K562 (cell line): ENCODE results near the gene CALCB. TPM values are rescaled to one million over a fixed set of nuclear protein-coding genes. Genes with fewer than 3 reads are reported as not detected.

ENCODE experiments used
- ATAC-seq: fragments of 200-7000 bp; cut with Tn5 transposase; 3 replicates; pipeline ENCODE4 v1.9.1; 2020; ENCODE audit warnings: moderate library complexity
- BruUV-seq: library from RNA; stranded (reverse); fragments of 400-500 nt; replicated peaks from 2 replicates; lab custom pipeline; 2021; lab: Mats Ljungman, UMichigan
- CTCF ChIA-PET: fragments of 300-600 bp; formaldehyde crosslinking; extraction: SDS; loops from one replicate; lab custom pipeline; 2021; ENCODE audit warnings: low intra/inter-chr PET ratio; lab: Yijun Ruan, JAX
- POLR2A ChIA-PET: fragments of 300-600, 350-650 bp; sonication (Branson Sonifier 250); formaldehyde crosslinking; extraction: SDS; loops from one replicate; lab custom pipeline; 2021; ENCODE audit warnings: antibody characterized with exemption, inconsistent platforms; lab: Yijun Ruan, JAX
- DNase-seq, 4 experiments: peaks; one replicate each; pipeline versions ENCODE4 v3.0.0 to v3.0.0-alpha.2; 2011 to 2018; ENCODE audit warnings: low spot score in 3 of 4, mixed read lengths in 3 of 4; ENCODE audit errors: extremely low read depth in 1 of 4
- FAIRE-seq: peaks from 2 replicates; lab custom pipeline; 2011; peaks lifted over from hg19 to GRCh38; lab: Jason Lieb, UNC
- H2AFZ ChIP-seq: 2 replicates; pipeline ENCODE4 v1.6.0; 2011; ENCODE audit warnings: low read depth, low read length, control low read depth, inconsistent platforms
- H3K27ac ChIP-seq: fragments of 200-600 bp; 3 replicates; pipeline ENCODE4 v1.8.0; 2011; ENCODE audit warnings: low read depth, mild to moderate bottlenecking, control low read depth, inconsistent platforms, low read length, moderate library complexity, mixed read lengths; ENCODE audit errors: extremely low read depth
- H3K27me3 ChIP-seq, 2 experiments: fragments of 300-600 bp in 1 of 2; 2 replicates in 1 of 2; 3 replicates in 1 of 2; pipeline versions ENCODE4 v1.6.0 to v1.8.0; 2011; ENCODE audit warnings: inconsistent platforms in 2 of 2, low read length in 2 of 2, mild to moderate bottlenecking in 1 of 2, mixed read lengths in 1 of 2, moderate library complexity in 1 of 2; ENCODE audit not compliant: control insufficient read depth in 2 of 2, insufficient read depth in 2 of 2
- H3K36me3 ChIP-seq: fragments of 300-600 bp; 3 replicates; pipeline ENCODE4 v1.8.0; 2011; ENCODE audit warnings: mild to moderate bottlenecking, low read length, inconsistent platforms; ENCODE audit not compliant: control insufficient read depth, insufficient read depth
- H3K4me1 ChIP-seq, 2 experiments: fragments of 200-600 bp in 1 of 2; replicated peaks in 1 of 2; 2 replicates in 1 of 2; 3 replicates in 1 of 2; pipeline versions ENCODE4 v1.5.1 to v1.8.0; 2011; ENCODE audit warnings: inconsistent platforms in 2 of 2, low read length in 2 of 2, mild to moderate bottlenecking in 1 of 2, mixed read lengths in 1 of 2, moderate library complexity in 1 of 2; ENCODE audit not compliant: control insufficient read depth in 2 of 2, insufficient read depth in 2 of 2
- H3K4me2 ChIP-seq: 2 replicates; pipeline ENCODE4 v1.6.1; 2011; ENCODE audit warnings: low read length, control low read depth, inconsistent platforms, mixed read lengths; ENCODE audit not compliant: insufficient read depth
- H3K4me3 ChIP-seq: fragments of 200-600 bp; sonication (generic), shearing (Covaris generic); 2 replicates; pipeline ENCODE4 v1.5.1; 2016; ENCODE audit warnings: control low read depth, inconsistent platforms
- H3K79me2 ChIP-seq: fragments of 200-600 bp; 3 replicates; pipeline ENCODE4 v1.8.0; 2011; ENCODE audit warnings: low read length, inconsistent platforms; ENCODE audit not compliant: control insufficient read depth, insufficient read depth
- H3K9ac ChIP-seq, 2 experiments: 2 replicates each; pipeline versions ENCODE4 v1.6.0 to v1.6.1; 2011; ENCODE audit warnings: low read depth in 2 of 2, low read length in 2 of 2, control low read depth in 1 of 2, inconsistent platforms in 1 of 2, mild to moderate bottlenecking in 1 of 2, mixed read lengths in 1 of 2; ENCODE audit not compliant: insufficient read depth in 1 of 2
- H3K9me1 ChIP-seq: one replicate; pipeline ENCODE4 v1.6.0; 2011; ENCODE audit warnings: inconsistent platforms, mild to moderate bottlenecking, low read length, moderate library complexity; ENCODE audit not compliant: control insufficient read depth, insufficient read depth
- H3K9me3 ChIP-seq: replicated peaks from 2 replicates; pipeline ENCODE4 v1.5.1; 2011; ENCODE audit warnings: low read depth, low read length, inconsistent platforms; ENCODE audit not compliant: control insufficient read depth, insufficient read depth
- H4K20me1 ChIP-seq: replicated peaks from 2 replicates; pipeline ENCODE4 v1.6.1; 2011; ENCODE audit warnings: low read length, inconsistent platforms, mixed read lengths; ENCODE audit not compliant: control insufficient read depth, insufficient read depth
- ADNP ChIP-seq: fragments of 200-800 bp; sonication (Bioruptor generic); IDR thresholded peaks from 2 replicates; pipeline ENCODE4 v1.6.1; 2016; ENCODE audit warnings: missing genetic modification characterization, missing compliant biosample characterization
- CBFA2T3 ChIP-seq: fragments of 450-650 bp; IDR thresholded peaks from 2 replicates; pipeline ENCODE4 v1.6.1; 2017
- CC2D1A ChIP-seq: fragments of 450-650 bp; IDR thresholded peaks from 2 replicates; pipeline ENCODE4 v1.6.1; 2017; ENCODE audit warnings: mild to moderate bottlenecking
- ELF4 ChIP-seq: fragments of 450-650 bp; formaldehyde crosslinking; IDR thresholded peaks from 2 replicates; pipeline ENCODE4 v1.4.0; 2022; ENCODE audit warnings: missing genetic modification characterization
- EP300 ChIP-seq: IDR thresholded peaks from 2 replicates; pipeline ENCODE4 v1.6.1; 2012; ENCODE audit warnings: low read length, improper control_type of control experiment
- EP400 ChIP-seq: fragments of 450-650 bp; IDR thresholded peaks from 2 replicates; pipeline ENCODE4 v1.6.1; 2017; ENCODE audit warnings: antibody characterized with exemption, mild to moderate bottlenecking, moderate library complexity
- FOSL1 ChIP-seq: fragments of 200-800 bp; sonication (Bioruptor generic); conservative IDR thresholded peaks from 2 replicates; pipeline ENCODE4 v1.6.1; 2016; ENCODE audit warnings: missing genetic modification characterization, missing compliant biosample characterization
- FOXP1 ChIP-seq: sonication (generic); formaldehyde crosslinking; IDR thresholded peaks from 2 replicates; pipeline ENCODE4 v1.8.0; 2022; ENCODE audit warnings: mild to moderate bottlenecking, missing genetic modification reagents
- KAT7 ChIP-seq: sonication (generic); formaldehyde crosslinking; IDR thresholded peaks from 2 replicates; pipeline ENCODE4 v1.8.0; 2022; ENCODE audit warnings: missing genetic modification reagents, mild to moderate bottlenecking, borderline replicate concordance
- KDM2B ChIP-seq: fragments of 250-450 bp; sonication (Bioruptor Pico); IDR thresholded peaks from 2 replicates; pipeline ENCODE4 v1.8.0; 2021; ENCODE audit warnings: mild to moderate bottlenecking, moderate library complexity
- MECOM ChIP-seq: fragments of 250-450 bp; sonication (Bioruptor Pico); IDR thresholded peaks from 2 replicates; pipeline ENCODE4 v1.8.0; 2022; ENCODE audit warnings: inconsistent platforms
- MEIS2 ChIP-seq: fragments of 450-650 bp; IDR thresholded peaks from 2 replicates; pipeline ENCODE4 v1.6.1; 2014; ENCODE audit warnings: mild to moderate bottlenecking; ENCODE audit not compliant: partially characterized antibody
- NBN ChIP-seq: fragments of 450-650 bp; IDR thresholded peaks from 2 replicates; pipeline ENCODE4 v1.6.1; 2016; ENCODE audit warnings: low read depth, mild to moderate bottlenecking
- NFXL1 ChIP-seq: fragments of 450-650 bp; formaldehyde crosslinking; IDR thresholded peaks from 2 replicates; pipeline ENCODE4 v1.4.0; 2021; ENCODE audit warnings: mild to moderate bottlenecking
- POLR2G ChIP-seq: fragments of 200-400 bp; formaldehyde crosslinking; IDR thresholded peaks from 2 replicates; pipeline ENCODE4 v1.6.1; 2017; ENCODE audit warnings: low read depth, mild to moderate bottlenecking, antibody characterized with exemption, low read length, moderate library complexity
- PPARD ChIP-seq: fragments of 250-450 bp; sonication (Bioruptor Pico); IDR thresholded peaks from 2 replicates; pipeline ENCODE4 v1.8.0; 2022; ENCODE audit warnings: inconsistent platforms, mild to moderate bottlenecking, moderate library complexity
- THRAP3 ChIP-seq: fragments of 450-650 bp; IDR thresholded peaks from 2 replicates; pipeline ENCODE4 v1.6.1; 2016; ENCODE audit warnings: mild to moderate bottlenecking, inconsistent platforms, borderline replicate concordance
- ZFPM2 ChIP-seq: fragments of 250-450 bp; sonication (Bioruptor Pico); IDR thresholded peaks from 2 replicates; pipeline ENCODE4 v1.5.1; 2022; ENCODE audit warnings: mild to moderate bottlenecking
- ZNF124 ChIP-seq: sonication (generic); formaldehyde crosslinking; IDR thresholded peaks from 2 replicates; pipeline ENCODE4 v1.8.1; 2022; ENCODE audit warnings: missing genetic modification reagents
- ZNF384 ChIP-seq: IDR thresholded peaks from 2 replicates; pipeline ENCODE4 v1.6.1; 2012; ENCODE audit warnings: low read depth, low read length, improper control_type of control experiment
- ZNF830 ChIP-seq: fragments of 250-450 bp; sonication (Bioruptor Pico); IDR thresholded peaks from 2 replicates; pipeline ENCODE4 v1.5.0; 2021; ENCODE audit warnings: mild to moderate bottlenecking
- WGBS: fragments of 100-300 bp; shearing (Covaris generic); methylation state at CpG from one replicate; pipeline ENCODE4 v1.1.6; 2016; ENCODE audit warnings: low coverage, mixed read lengths; ENCODE audit not compliant: insufficient coverage; ENCODE audit errors: missing lambda C conversion rate; 5-methylcytosine and 5-hydroxymethylcytosine counted together
- in situ Hi-C: fragments of 300-500 bp; cut with MboI; formaldehyde crosslinking; loops from 4 replicates; pipeline ENCODE4 v1.15.0; 2018; ENCODE audit warnings: inconsistent platforms, mixed read lengths
- intact Hi-C: fragments of 100-400 bp; cut with micrococcal nuclease; formaldehyde crosslinking; loops from 2 replicates; pipeline ENCODE4 v1.14.2; 2022
- polyA plus RNA-seq, 8 experiments: library from polyadenylated mRNA; depleted of rRNA in 4 of 8; stranded (reverse) in 5 of 8; unstranded in 3 of 8; fragments of >200 nt; fragmentation: Nextera tagmentation in 2 of 8; fragmentation: Illumina TruSeq in 1 of 8; extraction: Ambion mirVana in 2 of 8; extraction: Trizol in 1 of 8; gene quantifications; 2 replicates each; pipeline versions ENCODE4 v1.2.1 to v1.2.3, GENCODE V29; 2011 to 2014; ENCODE audit warnings: inconsistent platforms in 1 of 8, missing spikeins in 1 of 8
- total RNA-seq, 7 experiments: library from RNA; depleted of rRNA in 6 of 7; stranded (reverse); fragments of >200 nt in 6 of 7; fragmentation: Illumina TruSeq in 2 of 7; extraction: Trizol in 2 of 7; gene quantifications; 2 replicates each; pipeline versions ENCODE4 v1.2.1 to v1.2.3, GENCODE V29; 2011 to 2021; ENCODE audit warnings: low replicate concordance in 1 of 7
- TF ChIP-seq, protein P1 (sequence below): sonication (generic); formaldehyde crosslinking; IDR thresholded peaks from 2 replicates; pipeline ENCODE4 v1.8.0; 2022; ENCODE audit warnings: missing genetic modification reagents, mild to moderate bottlenecking, borderline replicate concordance

Gene CALCB
- total and polyA plus RNA-seq, 9 of the 15 experiments (the other 6 are each of a cell fraction or from before 2014, with no cell fraction given) = not detected

- TF ChIP-seq POLR2G = no peak
- no peak for TF ChIP-seq KAT7 (CRISPR knock-in tag)
Observed at GRCh38 chr11:15091625-15092024, 18.2 kb downstream of the CALCB start (continued).

GRCh38 chr11:15093432-15093831 lies 20.0 kb downstream of the CALCB start:
- no peak overlapping the region for H3K27ac ChIP-seq
- CTCF ChIA-PET = no interaction called here
- no peak for ATAC-seq

More at GRCh38 chr11:15093432-15093831, 20.0 kb downstream of the CALCB start:
- WGBS = 0% methylated on average over 2 of the region's 2 CpGs
- no TSS peak for BruUV-seq
- H2AFZ ChIP-seq = no peak overlapping the region
- intact Hi-C loops (no loop called here), in situ Hi-C loops (no loop called here)
- no peaks in the 10 kb centered on the region for H3K36me3 ChIP-seq
- H4K20me1 ChIP-seq = no peaks in the 10 kb centered on the region
- POLR2A ChIA-PET = interaction anchor here (0.8 kb wide), 1 partner anchor 12 kb away, joined by 3 read pairs; no protein-coding TSS in a partner anchor
- no peak for FAIRE-seq
- TF ChIP-seq FOSL1 (tag) = no peak
- TF ChIP-seq MEIS2 = no peak
- TF ChIP-seq, protein P1, sequence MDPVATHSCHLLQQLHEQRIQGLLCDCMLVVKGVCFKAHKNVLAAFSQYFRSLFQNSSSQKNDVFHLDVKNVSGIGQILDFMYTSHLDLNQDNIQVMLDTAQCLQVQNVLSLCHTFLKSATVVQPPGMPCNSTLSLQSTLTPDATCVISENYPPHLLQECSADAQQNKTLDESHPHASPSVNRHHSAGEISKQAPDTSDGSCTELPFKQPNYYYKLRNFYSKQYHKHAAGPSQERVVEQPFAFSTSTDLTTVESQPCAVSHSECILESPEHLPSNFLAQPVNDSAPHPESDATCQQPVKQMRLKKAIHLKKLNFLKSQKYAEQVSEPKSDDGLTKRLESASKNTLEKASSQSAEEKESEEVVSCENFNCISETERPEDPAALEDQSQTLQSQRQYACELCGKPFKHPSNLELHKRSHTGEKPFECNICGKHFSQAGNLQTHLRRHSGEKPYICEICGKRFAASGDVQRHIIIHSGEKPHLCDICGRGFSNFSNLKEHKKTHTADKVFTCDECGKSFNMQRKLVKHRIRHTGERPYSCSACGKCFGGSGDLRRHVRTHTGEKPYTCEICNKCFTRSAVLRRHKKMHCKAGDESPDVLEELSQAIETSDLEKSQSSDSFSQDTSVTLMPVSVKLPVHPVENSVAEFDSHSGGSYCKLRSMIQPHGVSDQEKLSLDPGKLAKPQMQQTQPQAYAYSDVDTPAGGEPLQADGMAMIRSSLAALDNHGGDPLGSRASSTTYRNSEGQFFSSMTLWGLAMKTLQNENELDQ (CRISPR knock-in tag) = no peak
- TF ChIP-seq PPARD (CRISPR knock-in tag) = no peak
- no peak for TF ChIP-seq ADNP (tag)
- no peak for TF ChIP-seq MECOM (CRISPR knock-in tag)
- no peak for TF ChIP-seq EP400
- TF ChIP-seq ZNF830 (CRISPR knock-in tag) = no peak
- no peak for TF ChIP-seq EP300
- TF ChIP-seq NBN = no peak
- no peak for TF ChIP-seq THRAP3
- TF ChIP-seq ELF4 = no peak
- TF ChIP-seq NFXL1 = no peak
- no peak for TF ChIP-seq KDM2B
- TF ChIP-seq ZFPM2 (CRISPR knock-in tag) = no peak
- TF ChIP-seq CC2D1A = no peak
- no peak for TF ChIP-seq ZNF384
- TF ChIP-seq ZNF124 = no peak
- TF ChIP-seq CBFA2T3 = no peak
- no peak for TF ChIP-seq FOXP1
- no peak overlapping the region for H3K4me3 ChIP-seq
- H3K27me3 ChIP-seq = no peaks in the 10 kb centered on the region
- DNase-seq = no peak
- H3K4me2 ChIP-seq = no peak overlapping the region
- H3K9ac ChIP-seq = no peak overlapping the region
- no peaks in the 10 kb centered on the region for H3K9me3 ChIP-seq
- H3K79me2 ChIP-seq = no peaks in the 10 kb centered on the region
- H3K9me1 ChIP-seq = no peaks in the 10 kb centered on the region
- no peaks in the 10 kb centered on the region for H3K4me1 ChIP-seq
